AG04449 (cell line): ENCODE measurements around the gene CETN2.

Experiments
- CTCF ChIA-PET: fragments of 350-600 bp; formaldehyde crosslinking; extraction: SDS; loops from one replicate; lab custom pipeline; 2021; ENCODE audit warnings: antibody characterized with exemption; lab: Yijun Ruan, JAX
- POLR2A ChIA-PET: fragments of 400-600, 350-600 bp; formaldehyde crosslinking; extraction: SDS; loops from one replicate; lab custom pipeline; 2020; ENCODE audit warnings: antibody characterized with exemption, inconsistent platforms; lab: Yijun Ruan, JAX
- DNase-seq: peaks from one replicate; pipeline ENCODE4 v3.0.0-alpha.2; 2010; ENCODE audit warnings: low read depth, low spot score
- H3K4me3 ChIP-seq: 2 replicates; pipeline ENCODE4 v1.5.1; 2011; ENCODE audit warnings: low read depth, mild to moderate bottlenecking, control low read depth, low read length
- CTCF ChIP-seq: IDR thresholded peaks from one replicate; pipeline ENCODE4 v1.5.1; 2011; ENCODE audit warnings: mild to moderate bottlenecking, moderate library complexity, low read length, control low read depth, inconsistent platforms; ENCODE audit not compliant: insufficient read depth; ENCODE audit errors: missing control alignments

CETN2 gene

GRCh38 chrX:152822383-152823086, 8.0 kb downstream of the CETN2 start:
- ChIA-PET CTCF (interaction anchor here (1.4 to 5.3 kb wide), 4 partner anchors 7 to 186 kb away, joined by 3 to 30 read pairs (median 6); partner anchors contain the start of genes CETN2 and NSDHL), POLR2A (no interaction called here)
- H3K4me3 ChIP-seq = no peak overlapping the region
- no peak for TF ChIP-seq CTCF
- no peak for DNase-seq

- ChIA-PET CTCF (interaction anchor here (0.7 to 5.3 kb wide), 8 partner anchors 9 to 1073 kb away, joined by 3 to 30 read pairs (median 6); partner anchors contain the start of genes CETN2 and NSDHL), POLR2A (interaction anchor here (0.9 kb wide), 1 partner anchor 10 kb away, joined by 3 read pairs; the partner anchor contains the start of genes CETN2 and NSDHL)
- no peak for DNase-seq
Observed at GRCh38 chrX:152821145-152821765, 9.3 kb downstream of the CETN2 start.

GRCh38 chrX:152819732-152820131, 10.8 kb downstream of the CETN2 start:
- CTCF ChIA-PET = interaction anchor here (1.1 to 5.3 kb wide), 3 partner anchors 10 to 187 kb away, joined by 5 to 39 read pairs (median 30); partner anchors contain the start of genes CETN2 and NSDHL

More at GRCh38 chrX:152821145-152821765, 9.3 kb downstream of the CETN2 start:
- peak; percentile 50 for TF ChIP-seq CTCF
- H3K4me3 ChIP-seq = no peak overlapping the region

GRCh38 chrX:152819266-152819665, 11.3 kb downstream of the CETN2 start:
- H3K4me3 ChIP-seq = no peak overlapping the region
- no peak for TF ChIP-seq CTCF
- POLR2A ChIA-PET = no interaction called here
- CTCF ChIA-PET = interaction anchor here (1.1 to 5.3 kb wide), 4 partner anchors 11 to 1066 kb away, joined by 5 to 39 read pairs (median 22); partner anchors contain the start of genes CETN2 and NSDHL
- DNase-seq = no peak

More at GRCh38 chrX:152819732-152820131, 10.8 kb downstream of the CETN2 start:
- TF ChIP-seq CTCF = no peak
- POLR2A ChIA-PET = no interaction called here
- H3K4me3 ChIP-seq = no peak overlapping the region
- DNase-seq = no peak

- no peak for TF ChIP-seq CTCF
- H3K4me3 ChIP-seq = no peak overlapping the region
- ChIA-PET POLR2A (no interaction called here), CTCF (interaction anchor here (0.9 to 5.3 kb wide), 4 partner anchors 12 to 1065 kb away, joined by 3 to 39 read pairs (median 22); partner anchors contain the start of genes CETN2 and NSDHL)
- no peak for DNase-seq
Observed at GRCh38 chrX:152818356-152818755, 12.2 kb downstream of the CETN2 start.
